Measurements from ENCODE around the gene RIIAD1.

GRCh38 chr1:151705753-151706463 is 15.4 kb upstream of the RIIAD1 start:
- TF ChIP-seq POLR2AphosphoS5 (IDR thresholded peaks at IDR 0.05; ENCODE audit: insufficient read depth, low read depth, low read length) = no peak
- TF ChIP-seq CTCF (IDR thresholded peaks at IDR 0.05; ENCODE audit: extremely low read depth in 1 of 2, insufficient read depth in 1 of 2, low read depth in 1 of 2, low read length in 2 of 2) = no peak
- TF ChIP-seq POLR2A (IDR thresholded peaks at IDR 0.05; ENCODE audit: low read depth, low read length) = no peak
- TF ChIP-seq EZH2 (IDR thresholded peaks at IDR 0.05; ENCODE audit: borderline replicate concordance, low read depth, low read length, severe bottlenecking) = no peak
- no peak for TF ChIP-seq JUN (IDR thresholded peaks at IDR 0.05; ENCODE audit: borderline replicate concordance, insufficient read depth, insufficient read length, low read depth)
- TF ChIP-seq GATA2 (IDR thresholded peaks at IDR 0.05; ENCODE audit: insufficient read depth, insufficient read length, low read depth, low read length) = no peak
- no peak for TF ChIP-seq MAX (IDR thresholded peaks at IDR 0.05; ENCODE audit: insufficient read depth, insufficient read length)
